Measurements from ENCODE around the gene AP1M2.

The AP1M2 gene

GRCh38 chr19:10587022-10587838, at the start of gene AP1M2:
TSS of gene AP1M2 (minus strand) at chr19:10587312. CDS start at chr19:10587231, 81 bp downstream.
- no peak for DNase-seq (ENCODE audit: low spot score)

DNA sequence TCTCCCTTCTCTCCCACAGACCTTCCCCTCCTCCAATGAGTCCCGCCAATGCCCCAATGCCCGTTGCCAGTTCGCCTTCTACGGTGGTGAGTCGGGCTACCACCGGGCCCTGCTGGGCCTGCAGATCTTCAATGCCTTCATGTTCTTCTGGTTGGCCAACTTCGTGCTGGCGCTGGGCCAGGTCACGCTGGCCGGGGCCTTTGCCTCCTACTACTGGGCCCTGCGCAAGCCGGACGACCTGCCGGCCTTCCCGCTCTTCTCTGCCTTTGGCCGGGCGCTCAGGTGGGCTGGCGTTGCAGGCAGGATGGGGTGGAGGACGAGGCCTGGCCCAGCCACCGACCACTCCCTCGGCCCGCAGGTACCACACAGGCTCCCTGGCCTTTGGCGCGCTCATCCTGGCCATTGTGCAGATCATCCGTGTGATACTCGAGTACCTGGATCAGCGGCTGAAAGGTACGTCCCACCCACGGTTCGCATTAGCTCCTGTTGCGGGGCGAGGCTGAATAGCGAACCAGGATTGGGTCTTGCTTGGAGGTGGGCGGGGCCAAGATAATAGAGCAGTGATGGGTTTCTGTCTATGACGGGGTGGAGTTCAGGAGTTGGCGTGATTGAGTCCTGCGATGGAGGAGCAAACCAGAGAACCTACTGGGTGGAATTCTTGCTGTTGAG, 49.3 kb upstream of the AP1M2 start:
- DNase-seq (ENCODE audit: low spot score), result no peak

GRCh38 chr19:10634963-10635362, 47.9 kb upstream of the AP1M2 start:
- DNase-seq (ENCODE audit: low spot score), result no peak

DNA sequence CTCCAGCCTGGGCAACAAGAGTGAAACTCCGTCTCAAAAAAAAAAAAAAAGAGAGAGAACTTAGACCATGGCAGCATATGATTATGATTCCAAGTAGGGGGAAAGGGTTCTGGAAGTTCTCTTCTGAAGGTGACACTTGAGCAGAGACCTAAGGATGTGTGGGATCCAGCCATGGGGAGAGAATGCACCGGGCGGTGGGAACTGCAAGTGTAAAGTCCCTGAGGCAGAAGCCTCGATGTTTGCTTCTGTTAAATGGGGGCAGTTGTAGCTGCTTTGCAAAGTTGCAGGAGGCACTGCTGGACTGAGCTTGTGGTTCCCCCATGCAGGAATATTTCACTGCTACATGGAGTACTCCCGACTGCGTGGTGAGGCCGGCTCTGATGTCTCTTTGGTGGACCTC, 47.3 kb upstream of the AP1M2 start:
- DNase-seq (ENCODE audit: low spot score), result no peak

DNA sequence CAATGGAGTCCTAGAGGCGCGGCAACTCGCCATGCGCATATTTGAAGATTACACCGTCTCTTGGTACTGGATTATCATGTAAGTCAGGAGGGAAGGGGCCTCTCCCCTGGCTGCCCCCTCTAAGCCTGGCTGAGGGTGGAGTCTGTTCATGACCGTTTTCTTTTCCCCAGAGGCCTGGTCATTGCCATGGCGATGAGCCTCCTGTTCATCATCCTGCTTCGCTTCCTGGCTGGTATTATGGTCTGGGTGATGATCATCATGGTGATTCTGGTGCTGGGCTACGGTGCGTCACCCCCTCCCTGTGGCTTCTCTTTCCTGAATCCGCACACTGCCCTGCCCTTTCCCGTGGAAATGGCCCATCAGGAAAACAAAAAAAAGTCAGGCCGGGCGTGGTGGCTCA, 44.8 kb upstream of the AP1M2 start:
- DNase-seq (ENCODE audit: low spot score), result no peak

DNA sequence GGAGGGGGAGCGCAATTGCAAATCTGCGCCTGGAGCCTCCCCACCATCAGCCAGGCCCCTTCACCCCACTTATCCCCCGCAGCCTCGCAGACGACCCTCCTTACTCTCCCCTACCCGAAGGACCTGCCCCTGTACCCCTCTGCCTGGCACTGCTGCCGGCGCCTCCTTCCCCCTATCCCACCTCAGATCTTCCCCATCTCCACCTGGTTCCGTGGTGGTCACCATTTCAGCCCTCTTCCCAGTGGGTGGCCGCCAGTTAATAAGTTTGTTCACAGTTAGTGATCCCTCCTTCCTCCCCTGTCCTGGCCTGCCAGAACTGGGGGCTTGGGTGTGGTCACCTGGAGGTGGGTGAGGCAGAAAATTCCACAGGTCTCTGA, 38.6 kb upstream of the AP1M2 start:
- DNase-seq (ENCODE audit: low spot score), result no peak

GRCh38 chr19:10625003-10625761, 38.1 kb upstream of the AP1M2 start, which contains the start of gene SLC44A2:
TSS of gene SLC44A2 (plus strand) at chr19:10625553. CDS start at chr19:10625634, 81 bp downstream.
- DNase-seq (ENCODE audit: low spot score), result no peak

DNA sequence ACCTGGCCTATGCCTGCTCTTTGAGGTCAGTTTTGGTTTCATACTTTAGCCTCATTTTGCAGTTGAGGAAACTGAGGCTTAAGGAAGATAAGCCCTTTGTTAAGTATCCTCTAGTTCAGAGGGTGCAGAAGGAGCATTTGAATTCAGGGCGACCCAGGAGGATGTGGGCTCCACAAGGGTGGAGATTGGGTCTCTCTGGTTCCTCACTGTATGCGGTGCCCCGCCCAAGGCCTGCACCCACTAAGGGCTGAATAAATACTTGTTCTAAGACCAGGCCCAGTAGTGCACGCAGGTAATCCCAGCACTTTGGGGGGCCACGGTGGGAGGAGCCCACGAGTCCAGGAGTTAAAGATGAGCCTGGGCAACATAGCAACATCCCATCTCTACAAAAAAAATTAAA, 37.5 kb upstream of the AP1M2 start:
- no peak for DNase-seq (ENCODE audit: low spot score)

DNA sequence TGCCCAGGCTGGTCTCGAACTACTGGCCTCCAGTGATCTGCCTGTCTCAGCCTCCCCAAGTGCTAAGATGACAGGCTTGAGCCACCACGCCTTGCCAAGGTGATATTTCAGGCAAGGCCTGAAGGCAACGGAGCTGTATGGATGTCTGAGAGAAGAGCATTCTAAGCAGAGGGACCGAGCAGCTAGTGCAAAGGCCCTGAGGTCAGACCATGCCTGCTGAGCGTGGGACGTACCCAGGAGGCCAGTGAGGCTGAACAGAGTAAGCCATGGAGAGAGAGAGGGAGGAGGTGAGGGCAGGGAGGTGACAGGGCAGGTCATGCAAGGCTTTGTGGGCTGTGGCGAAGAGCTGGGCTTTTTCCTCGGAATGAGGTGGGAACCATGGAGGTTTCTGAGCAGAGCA, 34.9 kb upstream of the AP1M2 start:
- no peak for DNase-seq (ENCODE audit: low spot score)

DNA sequence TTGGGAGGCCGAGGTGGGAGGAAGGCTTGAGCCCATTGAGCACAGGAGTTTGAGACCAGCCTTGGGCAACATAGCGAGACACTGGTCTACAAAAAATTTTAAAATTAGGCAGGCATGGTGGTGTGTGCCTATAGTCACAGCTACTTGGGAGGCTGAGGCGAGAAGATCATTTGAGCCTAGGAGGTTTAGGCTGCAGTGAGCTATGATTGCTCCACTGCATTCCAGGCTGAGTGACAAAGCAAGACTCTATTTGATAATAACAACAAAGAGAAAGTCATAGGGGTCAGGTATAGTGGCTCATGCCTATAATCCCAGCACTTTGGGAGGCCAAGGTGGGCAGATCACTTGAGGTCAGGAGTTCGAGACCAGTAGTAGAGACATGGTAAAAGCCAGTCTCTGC, 33.7 kb upstream of the AP1M2 start:
- DNase-seq (ENCODE audit: low spot score), result no peak

- no peak for DNase-seq (ENCODE audit: low spot score)
Measured at GRCh38 chr19:10618846-10619245, 31.7 kb upstream of the AP1M2 start.

DNA sequence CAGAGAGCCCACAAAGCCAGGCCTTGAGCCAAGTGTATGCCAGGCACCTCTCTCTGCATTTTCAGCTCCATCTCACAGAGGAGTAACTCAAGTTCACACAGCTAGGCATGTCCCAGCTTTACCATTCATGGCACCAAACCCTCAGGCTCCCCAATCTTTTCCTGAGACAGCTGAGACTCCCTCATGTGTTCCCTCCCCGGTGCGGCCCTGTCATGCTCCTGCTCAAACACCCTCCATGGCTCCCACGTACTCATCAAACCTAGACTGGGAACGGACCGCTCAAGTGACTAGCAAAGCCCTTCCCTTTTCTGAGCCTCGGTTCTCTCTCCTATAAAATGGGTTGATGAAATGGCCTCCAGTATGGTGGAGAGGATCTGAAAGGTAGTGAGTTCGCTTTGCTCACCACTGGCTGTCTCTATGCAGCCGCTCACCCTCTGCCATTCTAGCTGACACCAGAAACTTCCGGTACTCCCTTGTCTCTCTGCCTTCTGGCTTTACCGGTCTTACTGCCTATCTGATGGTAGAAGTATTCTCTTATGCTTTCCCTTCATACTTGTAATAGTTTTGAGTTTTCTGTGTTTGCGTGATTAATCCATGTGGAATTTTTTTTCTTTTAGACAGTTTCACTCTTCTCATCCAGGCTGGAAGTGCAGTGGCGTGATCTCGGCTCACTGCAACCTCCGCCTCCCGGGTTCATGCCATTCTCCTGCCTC, 30.5 kb upstream of the AP1M2 start:
- no peak for DNase-seq (ENCODE audit: low spot score)

- no peak for DNase-seq (ENCODE audit: low spot score)
Measured at GRCh38 chr19:10615429-10616023, 28.4 kb upstream of the AP1M2 start.

- DNase-seq (ENCODE audit: low spot score), result no peak
Measured at GRCh38 chr19:10612499-10613119, 25.5 kb upstream of the AP1M2 start.

DNA sequence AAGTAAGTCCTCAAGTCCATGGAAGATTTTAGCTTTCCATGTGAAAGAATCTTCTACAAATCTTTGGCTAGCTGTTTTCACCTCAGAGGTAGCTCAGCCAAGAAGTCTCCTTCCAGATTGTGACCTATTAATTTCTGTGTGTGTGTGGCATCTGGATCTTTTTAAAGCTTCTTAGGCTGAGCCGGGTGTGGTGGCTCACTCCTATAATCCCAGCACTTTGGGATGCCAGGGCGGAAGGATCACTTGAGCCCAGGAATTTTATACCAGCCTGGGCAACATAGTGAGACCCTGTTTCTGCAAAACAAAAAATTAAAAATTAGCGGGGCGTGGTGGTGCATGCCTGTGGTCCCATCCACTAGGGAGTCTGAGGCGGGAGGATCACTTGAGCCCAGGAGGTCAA, 24.8 kb upstream of the AP1M2 start:
- DNase-seq (ENCODE audit: low spot score), result no peak

DNA sequence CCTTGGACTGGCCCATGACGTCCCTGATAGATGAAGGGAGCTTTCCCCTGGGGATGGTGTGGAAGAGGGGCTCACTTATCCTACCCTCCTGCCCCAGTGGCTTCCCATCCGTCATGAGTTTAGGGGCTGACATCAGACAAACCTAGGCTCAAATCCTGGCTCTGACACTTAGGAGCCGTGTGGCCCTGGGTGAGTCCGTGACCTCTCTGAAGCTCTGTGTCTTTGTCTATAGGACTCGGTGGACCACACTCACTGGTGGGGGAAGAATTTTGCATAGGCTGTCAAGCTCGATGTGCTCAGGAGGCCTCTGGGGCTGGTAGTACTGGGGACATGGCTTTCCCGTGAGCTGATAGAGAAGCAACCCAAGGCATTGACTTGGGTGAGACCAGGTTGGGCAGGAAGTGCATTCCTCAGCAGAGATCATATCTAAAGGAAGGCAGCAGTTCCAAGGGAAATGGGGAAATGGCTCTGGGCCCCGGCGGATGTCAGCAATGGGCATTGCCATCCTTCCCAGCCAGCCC, 17.4 kb upstream of the AP1M2 start:
- peak; percentile 6 for DNase-seq (ENCODE audit: low spot score)

- DNase-seq (ENCODE audit: low spot score), result peak; percentile 22
Measured at GRCh38 chr19:10603873-10604459, 16.9 kb upstream of the AP1M2 start.

GRCh38 chr19:10603084-10603872, 16.2 kb upstream of the AP1M2 start:
- peak; percentile 64 for DNase-seq (ENCODE audit: low spot score)

DNA sequence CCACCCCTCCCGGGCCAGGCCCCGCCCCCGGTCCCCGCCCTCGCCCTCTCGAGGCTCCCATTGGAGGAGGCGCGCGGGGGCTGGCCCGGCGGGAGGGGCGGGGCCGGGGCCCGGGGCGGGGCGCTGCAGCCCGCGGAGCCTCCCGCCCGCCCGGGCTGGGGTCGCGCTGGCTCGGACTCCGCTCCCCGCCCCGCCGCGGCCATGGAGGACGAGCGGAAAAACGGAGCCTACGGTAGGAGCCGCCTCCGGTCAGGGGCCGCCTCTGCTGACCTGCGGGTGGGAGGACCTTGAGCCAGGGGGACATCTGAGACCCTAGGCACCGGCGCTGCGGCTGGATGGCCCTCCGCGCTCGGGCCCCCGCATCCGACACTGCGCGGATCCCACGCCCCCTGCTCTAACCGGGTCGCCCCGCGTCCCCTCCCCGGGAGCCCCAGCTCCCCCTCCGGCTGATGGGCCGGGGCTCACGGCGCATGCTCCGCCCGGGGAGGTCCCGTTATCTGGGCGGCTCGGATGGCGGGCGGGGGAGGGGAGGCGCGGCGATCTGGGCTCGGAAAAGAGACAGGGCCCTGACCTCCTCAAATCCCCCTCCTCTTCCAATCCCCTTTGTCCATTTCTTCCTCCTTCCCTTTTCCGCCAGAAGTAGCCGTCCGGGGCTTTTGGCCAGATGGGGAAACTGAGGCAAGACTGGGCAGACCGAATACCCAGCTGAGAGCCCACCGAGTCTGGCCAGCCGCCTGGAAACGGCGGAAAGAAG, 15.4 kb upstream of the AP1M2 start:
- peak; percentile 87 for DNase-seq (ENCODE audit: low spot score)

Measured in activated CD4-positive, alpha-beta T cell treated with anti-CD3 and anti-CD28 coated beads, Interleukin-2, Interleukin-4, amounts not matched to agents 100 ng/mL and 50 ng/mL, durations not matched to agents 16 hours and 8 hours (primary cell).